ENCODE data around the gene PUM1.

GRCh38 chr1:30984165-30984889, 81.2 kb downstream of the PUM1 start:
- no peak; the same call in 1 of the 2 replicates for TF ChIP-seq CTCF (IDR thresholded peaks at IDR 0.05)
- no peak for TF ChIP-seq POLR2AphosphoS5 (IDR thresholded peaks at IDR 0.05; ENCODE audit: low read depth, low read length)

All from Panc1 (cell line).